Esophagus (tissue), 2 donors: ENCODE data around the gene DKK2. TPM values are rescaled to one million over a fixed set of nuclear protein-coding genes. Genes with fewer than 3 reads are reported as not detected.

Experiments
- H3K27ac ChIP-seq, 2 donors: one replicate each; pipeline ENCODE4 v1.5.1; 2013; ENCODE audit warnings: low read depth in 2 of 2, mild to moderate bottlenecking in 2 of 2, inconsistent platforms in 1 of 2, low read length in 1 of 2, moderate library complexity in 1 of 2
- H3K27me3 ChIP-seq, 2 donors: one replicate each; pipeline ENCODE4 v1.6.1; 2013; ENCODE audit warnings: low read length in 2 of 2, control low read depth in 1 of 2, mild to moderate bottlenecking in 1 of 2; ENCODE audit not compliant: insufficient read depth in 2 of 2, control insufficient read depth in 1 of 2
- H3K36me3 ChIP-seq, 2 donors: one replicate each; pipeline ENCODE4 v1.6.1; 2013; ENCODE audit warnings: low read length in 1 of 2; ENCODE audit not compliant: control insufficient read depth in 2 of 2, insufficient read depth in 2 of 2
- H3K4me1 ChIP-seq, 2 donors: one replicate each; pipeline ENCODE4 v1.6.1; 2013; ENCODE audit warnings: low read length in 1 of 2; ENCODE audit not compliant: control insufficient read depth in 2 of 2, insufficient read depth in 2 of 2
- H3K4me3 ChIP-seq, 2 donors: one replicate each; pipeline ENCODE4 v1.5.1; 2013; ENCODE audit warnings: low read length in 2 of 2, mild to moderate bottlenecking in 2 of 2, low read depth in 1 of 2, moderate library complexity in 1 of 2
- H3K9me3 ChIP-seq, 2 donors: one replicate each; pipeline ENCODE4 v1.6.1; 2013; ENCODE audit warnings: mild to moderate bottlenecking in 2 of 2, low read depth in 1 of 2, low read length in 1 of 2, moderate library complexity in 1 of 2; ENCODE audit not compliant: control insufficient read depth in 2 of 2, insufficient read depth in 1 of 2
- WGBS, 2 donors: extraction: QIAGEN DNeasy Blood & Tissue Kit; methylation state at CpG; one replicate each; pipeline ENCODE4 v1.1.7; 2013; 5-methylcytosine and 5-hydroxymethylcytosine counted together
- polyA plus RNA-seq, 2 donors: library from polyadenylated mRNA; stranded (reverse); fragments of 200-250 nt; gene quantifications; one replicate each; pipeline ENCODE4 v1.2.3, GENCODE V29; 2013
- donor health status: healthy with polysubstance abuse.
- donor health status: Bipolar disorder and iron deficiency.

Gene DKK2
- polyA plus RNA-seq, 2 donors: 0.04 to 0.08 TPM

- H3K4me3 ChIP-seq: no peak overlapping the region
- 21 to 31% methylated on average over 1 of the region's 1 CpG for WGBS, 2 donors
- H3K27me3 ChIP-seq: no peaks in the 10 kb centered on the region
- H3K27ac ChIP-seq: no peak overlapping the region
- no peaks in the 10 kb centered on the region for H3K36me3 ChIP-seq
- no peaks in the 10 kb centered on the region for H3K9me3 ChIP-seq
- no peaks in the 10 kb centered on the region for H3K4me1 ChIP-seq
Measured at GRCh38 chr4:106986486-106986885, 49.6 kb downstream of the DKK2 start.

GRCh38 chr4:106985830-106986229, 50.3 kb downstream of the DKK2 start:
- Histone ChIP-seq H3K4me1 (no peaks in the 10 kb centered on the region), H3K36me3 (no peaks in the 10 kb centered on the region), H3K4me3 (no peak overlapping the region), H3K27ac (no peak overlapping the region), H3K27me3 (no peaks in the 10 kb centered on the region), H3K9me3 (no peaks in the 10 kb centered on the region)
- WGBS, 2 donors: 68 to 79% methylated on average over 3 of the region's 3 CpGs

DNA sequence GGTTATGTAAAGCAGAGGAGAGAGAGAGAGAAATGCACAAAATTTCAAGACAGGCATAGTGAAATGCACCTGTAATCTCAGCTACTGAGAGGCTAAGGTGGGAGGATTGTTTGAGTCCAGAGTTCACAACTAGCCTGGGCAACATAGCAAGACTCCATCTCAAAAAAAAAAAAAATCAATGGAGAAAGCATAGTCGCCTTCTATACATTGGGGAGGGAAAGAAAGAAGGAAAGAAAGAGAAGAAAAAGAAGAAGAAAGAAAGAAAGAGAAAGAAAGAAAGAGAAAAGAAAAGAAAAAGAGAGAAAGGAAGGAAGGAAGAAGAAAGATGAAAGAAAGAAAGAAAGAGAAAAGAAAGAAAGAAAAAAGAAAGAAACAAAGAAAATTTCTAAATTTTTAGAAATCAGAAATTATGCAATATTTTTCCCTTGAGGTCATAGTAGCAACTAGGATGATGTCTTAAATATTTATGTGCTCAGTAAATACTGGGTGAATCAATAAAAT, 53.4 kb downstream of the DKK2 start:
- Histone ChIP-seq H3K9me3 (no peaks in the 10 kb centered on the region), H3K4me3 (no peak overlapping the region), H3K4me1 (no peaks in the 10 kb centered on the region), H3K27ac (no peak overlapping the region), H3K36me3 (no peaks in the 10 kb centered on the region), H3K27me3 (no peaks in the 10 kb centered on the region)
- whole genome bisulfite sequencing, 2 donors: 78 to 79% methylated on average over 1 of the region's 1 CpG

- no peak overlapping the region for H3K4me3 ChIP-seq
- no peak overlapping the region for H3K27ac ChIP-seq
- H3K4me1 ChIP-seq: no peaks in the 10 kb centered on the region
- no peaks in the 10 kb centered on the region for H3K36me3 ChIP-seq
- no peaks in the 10 kb centered on the region for H3K27me3 ChIP-seq
- H3K9me3 ChIP-seq: no peaks in the 10 kb centered on the region
Measured at GRCh38 chr4:106981431-106981830, 54.7 kb downstream of the DKK2 start.

GRCh38 chr4:106979476-106979875, 56.6 kb downstream of the DKK2 start:
- Histone ChIP-seq H3K4me3 (no peak overlapping the region), H3K36me3 (no peaks in the 10 kb centered on the region), H3K4me1 (no peaks in the 10 kb centered on the region), H3K27me3 (no peaks in the 10 kb centered on the region), H3K27ac (no peak overlapping the region), H3K9me3 (no peaks in the 10 kb centered on the region)
- 83 to 86% methylated on average over 4 of the region's 4 CpGs for WGBS, 2 donors

DNA sequence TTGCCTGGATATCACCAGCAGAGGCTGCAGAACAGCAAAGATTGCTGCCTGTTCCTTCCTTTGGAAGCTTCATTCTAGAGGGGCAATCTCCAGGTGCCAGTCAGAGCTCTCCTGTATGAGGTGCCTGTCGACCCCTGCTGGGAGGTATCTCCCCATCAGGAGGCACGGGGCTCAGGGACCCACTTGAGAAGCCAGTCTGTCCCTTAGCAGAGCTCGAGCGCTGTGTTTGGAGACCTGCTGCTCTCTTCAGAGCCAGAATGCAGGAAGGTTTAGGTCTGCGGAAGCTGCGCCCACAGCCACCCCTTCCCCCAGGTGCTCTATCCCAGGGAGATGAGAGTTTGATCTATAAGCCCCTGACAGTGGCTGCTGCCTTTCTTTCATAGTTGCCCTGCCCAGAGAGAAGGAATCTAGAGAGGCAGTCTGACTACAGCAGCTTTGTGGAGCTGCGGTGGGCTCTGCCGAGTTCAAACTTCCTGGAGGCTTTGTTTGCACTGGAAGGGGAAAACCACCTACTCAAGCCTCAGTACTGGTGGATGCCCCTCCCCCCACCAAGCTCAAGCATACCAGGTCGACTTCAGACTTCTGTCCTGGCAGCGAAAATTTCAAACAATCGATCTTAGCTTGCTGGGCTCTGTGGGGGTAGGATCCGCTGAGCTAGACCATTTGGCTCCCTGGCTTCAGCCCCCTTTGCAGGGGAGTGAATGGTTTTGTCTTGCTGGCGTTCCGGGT, 57.9 kb downstream of the DKK2 start:
- H3K4me1 ChIP-seq: no peaks in the 10 kb centered on the region
- no peaks in the 10 kb centered on the region for H3K9me3 ChIP-seq
- no peaks in the 10 kb centered on the region for H3K36me3 ChIP-seq
- WGBS, 2 donors: 65 to 67% methylated on average over 14 of the region's 14 CpGs
- no peak overlapping the region for H3K27ac ChIP-seq
- H3K27me3 ChIP-seq: no peaks in the 10 kb centered on the region
- H3K4me3 ChIP-seq: no peak overlapping the region

GRCh38 chr4:106971636-106972035, 64.5 kb downstream of the DKK2 start:
- Histone ChIP-seq H3K36me3 (no peaks in the 10 kb centered on the region), H3K4me1 (no peaks in the 10 kb centered on the region), H3K4me3 (no peak overlapping the region), H3K9me3 (no peaks in the 10 kb centered on the region), H3K27ac (no peak overlapping the region), H3K27me3 (no peaks in the 10 kb centered on the region)
- WGBS, 2 donors: 39 to 40% methylated on average over 1 of the region's 1 CpG

GRCh38 chr4:106967892-106968291, 68.2 kb downstream of the DKK2 start:
- no peak overlapping the region for H3K27ac ChIP-seq
- no peaks in the 10 kb centered on the region for H3K9me3 ChIP-seq
- no peak overlapping the region for H3K4me3 ChIP-seq
- no peaks in the 10 kb centered on the region for H3K36me3 ChIP-seq
- H3K4me1 ChIP-seq: no peaks in the 10 kb centered on the region
- no peaks in the 10 kb centered on the region for H3K27me3 ChIP-seq
- WGBS, 2 donors: 71 to 76% methylated on average over 2 of the region's 2 CpGs

GRCh38 chr4:106953036-106953705, 82.9 kb downstream of the DKK2 start:
- H3K27me3 ChIP-seq: no peaks in the 10 kb centered on the region
- H3K27ac ChIP-seq: no peak overlapping the region
- no peaks in the 10 kb centered on the region for H3K9me3 ChIP-seq
- no peaks in the 10 kb centered on the region for H3K36me3 ChIP-seq
- H3K4me1 ChIP-seq: no peaks in the 10 kb centered on the region
- H3K4me3 ChIP-seq: no peak overlapping the region
- WGBS, 2 donors: 39 to 44% methylated on average over 3 of the region's 3 CpGs

- Histone ChIP-seq H3K36me3 (no peaks in the 10 kb centered on the region), H3K27me3 (no peaks in the 10 kb centered on the region), H3K4me3 (no peak overlapping the region), H3K27ac (no peak overlapping the region), H3K9me3 (no peaks in the 10 kb centered on the region), H3K4me1 (no peaks in the 10 kb centered on the region)
- WGBS, 2 donors: 86 to 95% methylated on average over 2 of the region's 2 CpGs
Measured at GRCh38 chr4:106951891-106952290, 84.2 kb downstream of the DKK2 start.
